NCI-H526 treated with DMSO at 0.1 percent for 48 hours (cell line): ENCODE measurements around the gene NFATC1.

Source experiments
- DNase-seq: peaks from one replicate; lab custom pipeline; 2025; lab: John Stamatoyannopoulos, UW

The NFATC1 gene

DNA sequence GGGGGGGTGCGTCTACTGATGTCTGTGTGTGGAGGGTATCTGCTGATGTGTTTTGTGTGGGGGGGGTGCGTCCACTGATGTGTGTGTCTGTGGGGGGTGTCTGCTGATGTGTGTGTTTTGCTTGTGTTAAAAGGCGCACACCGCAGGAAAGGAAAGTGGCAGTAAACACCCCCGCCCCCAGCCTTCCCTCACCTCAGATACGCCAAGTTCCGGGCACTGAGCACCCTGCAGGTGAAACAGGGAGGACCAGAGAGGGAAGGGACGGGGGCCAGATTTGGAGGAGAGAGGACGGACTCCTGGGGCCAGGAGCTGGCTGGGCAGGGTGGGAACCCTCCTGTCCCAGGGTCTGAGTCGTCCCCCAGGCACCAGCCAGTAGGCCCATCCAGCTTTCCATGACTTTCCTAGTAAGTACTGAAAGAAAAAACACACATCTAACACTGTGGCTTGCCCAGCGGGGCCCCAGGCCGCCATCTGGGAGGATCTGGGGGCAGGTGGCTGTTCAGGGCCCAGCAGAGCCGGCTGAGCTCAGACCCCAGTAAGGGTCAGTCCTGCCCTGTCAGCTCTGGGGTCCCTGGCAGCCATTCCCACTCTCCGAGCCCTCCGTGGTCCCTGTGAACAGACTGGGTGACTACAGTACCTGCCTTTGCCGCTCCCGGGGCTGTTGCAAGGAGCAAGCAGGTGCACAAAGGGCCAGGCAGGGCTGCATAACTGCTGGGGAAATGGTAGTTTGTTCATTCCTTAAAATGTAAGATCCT lies 126.9 kb downstream of the NFATC1 start:
- DNase-seq = no peak

DNA sequence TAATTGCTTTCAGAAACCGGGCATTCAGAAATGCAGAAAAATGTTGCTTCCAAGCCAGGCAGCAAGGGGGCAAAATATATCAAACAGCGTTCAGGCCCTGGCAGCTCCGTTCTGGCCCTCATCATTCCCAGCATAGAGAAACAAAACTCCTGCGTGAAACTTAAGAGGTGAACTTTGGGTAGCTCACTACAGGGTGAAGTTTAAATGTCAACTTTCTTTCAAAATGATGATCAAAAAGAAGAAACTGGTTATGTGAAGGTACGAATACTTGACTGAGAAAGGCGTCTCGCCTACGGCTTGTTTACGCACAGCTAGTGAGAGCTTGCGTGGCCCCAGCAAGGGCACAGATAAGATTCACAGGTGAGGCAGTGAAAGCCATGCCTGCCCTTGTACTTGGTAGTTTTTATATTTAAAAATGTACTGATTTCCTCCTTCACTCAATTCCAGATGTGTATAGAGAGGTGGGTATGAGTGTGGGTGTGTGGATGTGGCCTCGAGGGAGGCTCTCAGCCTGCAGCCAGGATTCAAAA lies 127.5 kb downstream of the NFATC1 start:
- no peak for DNase-seq

DNA sequence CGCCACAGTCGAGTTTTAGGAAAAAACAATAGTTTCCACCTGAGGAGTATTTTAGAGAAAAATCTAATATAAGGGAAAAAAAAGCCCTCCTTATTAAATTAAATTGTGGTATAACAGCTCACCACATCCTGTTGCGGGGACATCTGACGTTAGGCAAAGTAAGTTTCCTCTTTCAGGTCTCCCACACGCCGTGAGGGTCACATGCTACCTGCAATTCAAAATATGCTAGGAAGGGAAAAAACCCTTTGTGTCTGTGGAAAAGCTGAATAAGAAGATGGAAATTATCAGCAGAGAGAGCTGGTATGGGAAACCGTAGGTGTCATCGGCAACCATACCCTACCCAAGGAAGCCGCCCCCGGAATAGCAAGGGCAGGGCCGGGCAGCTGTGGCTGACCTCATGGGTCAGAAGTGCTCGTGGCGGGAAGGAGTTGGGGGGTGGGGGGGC lies 128.0 kb downstream of the NFATC1 start:
- DNase-seq = no peak

DNA sequence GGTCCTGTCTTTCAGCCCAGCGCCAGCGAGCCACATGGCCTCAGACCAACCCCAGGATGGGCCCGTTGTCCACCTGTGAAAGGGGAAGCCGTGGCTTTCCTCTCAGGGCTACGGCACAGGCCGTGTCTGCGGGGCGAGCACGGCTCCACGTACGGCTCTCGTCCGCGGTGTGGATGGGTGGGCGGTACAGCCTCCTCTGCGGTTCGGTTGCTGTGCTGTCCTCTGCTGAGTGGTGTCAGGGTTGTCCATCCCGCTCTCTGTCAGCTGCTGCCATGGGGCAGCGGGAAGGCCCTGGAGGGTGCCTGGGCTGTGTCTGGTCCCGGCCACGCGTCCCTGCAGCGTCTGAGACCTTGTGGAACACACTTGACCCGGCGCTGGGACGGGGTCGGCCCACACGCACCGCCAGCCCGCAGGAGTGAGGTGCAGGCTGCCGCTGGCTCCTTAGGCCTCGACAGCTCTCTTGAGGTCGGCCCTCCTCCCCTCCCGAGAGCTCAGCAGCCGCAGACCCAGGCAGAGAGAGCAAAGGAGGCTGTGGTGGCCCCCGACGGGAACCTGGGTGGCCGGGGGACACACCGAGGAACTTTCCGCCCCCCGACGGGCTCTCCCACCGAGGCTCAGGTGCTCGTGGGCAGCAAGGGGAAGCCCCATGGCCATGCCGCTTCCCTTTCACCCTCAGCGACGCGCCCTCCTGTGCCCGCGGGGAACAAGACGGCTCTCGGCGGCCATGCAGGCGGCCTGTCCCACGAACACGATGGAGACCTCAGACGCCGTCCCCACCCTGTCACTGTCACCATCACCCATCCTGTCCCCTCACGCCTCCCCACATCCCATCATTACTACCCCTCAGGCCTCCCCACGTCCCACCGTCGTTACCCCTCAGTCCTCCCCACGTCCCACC lies 128.7 kb downstream of the NFATC1 start:
- DNase-seq = no peak

DNA sequence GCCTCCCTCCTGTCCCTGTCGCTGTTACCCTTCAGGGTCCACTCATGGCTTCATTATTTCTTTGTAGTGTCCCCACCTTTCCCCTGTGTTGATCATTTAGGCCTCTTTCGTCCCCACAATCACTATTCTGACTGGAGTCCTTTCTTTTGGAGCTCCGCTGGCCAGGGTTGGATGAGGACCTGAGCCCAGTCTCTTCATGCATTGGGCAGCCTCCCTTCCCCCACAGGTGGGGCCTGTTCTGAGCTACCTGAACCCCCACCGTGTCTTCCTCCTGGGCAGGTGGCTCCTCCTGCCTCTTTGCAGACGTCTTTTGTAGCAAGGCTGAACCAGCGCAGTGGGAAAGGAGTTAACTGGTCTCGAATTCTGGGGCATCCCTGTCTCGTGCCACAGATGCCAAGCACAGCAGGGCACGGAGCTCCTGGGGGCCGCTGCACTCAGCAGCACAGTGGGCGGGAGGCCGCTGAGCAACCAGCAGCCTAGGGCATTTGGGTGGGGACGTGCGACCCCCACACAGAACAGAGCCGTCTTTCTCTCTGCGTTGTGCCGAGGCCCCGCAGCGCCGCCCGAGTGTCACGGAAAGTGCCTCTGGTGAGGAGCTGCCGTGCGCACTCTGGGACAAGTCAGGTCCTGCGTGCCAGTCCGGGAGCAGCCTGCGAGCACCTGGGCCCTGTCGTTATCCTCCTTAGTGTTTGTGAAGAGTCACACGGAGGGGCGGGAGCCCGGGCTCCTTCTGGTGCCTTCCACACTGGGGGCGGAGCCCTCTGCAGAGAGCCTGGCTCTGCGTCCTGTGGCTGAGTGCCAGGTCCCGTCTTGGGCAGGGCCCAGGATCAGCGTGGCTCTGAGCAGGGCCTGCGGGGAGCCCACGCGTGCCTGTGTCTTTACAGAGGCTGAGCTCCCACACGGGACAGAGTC lies 130.1 kb downstream of the NFATC1 start:
- peak; percentile 14 for DNase-seq

DNA sequence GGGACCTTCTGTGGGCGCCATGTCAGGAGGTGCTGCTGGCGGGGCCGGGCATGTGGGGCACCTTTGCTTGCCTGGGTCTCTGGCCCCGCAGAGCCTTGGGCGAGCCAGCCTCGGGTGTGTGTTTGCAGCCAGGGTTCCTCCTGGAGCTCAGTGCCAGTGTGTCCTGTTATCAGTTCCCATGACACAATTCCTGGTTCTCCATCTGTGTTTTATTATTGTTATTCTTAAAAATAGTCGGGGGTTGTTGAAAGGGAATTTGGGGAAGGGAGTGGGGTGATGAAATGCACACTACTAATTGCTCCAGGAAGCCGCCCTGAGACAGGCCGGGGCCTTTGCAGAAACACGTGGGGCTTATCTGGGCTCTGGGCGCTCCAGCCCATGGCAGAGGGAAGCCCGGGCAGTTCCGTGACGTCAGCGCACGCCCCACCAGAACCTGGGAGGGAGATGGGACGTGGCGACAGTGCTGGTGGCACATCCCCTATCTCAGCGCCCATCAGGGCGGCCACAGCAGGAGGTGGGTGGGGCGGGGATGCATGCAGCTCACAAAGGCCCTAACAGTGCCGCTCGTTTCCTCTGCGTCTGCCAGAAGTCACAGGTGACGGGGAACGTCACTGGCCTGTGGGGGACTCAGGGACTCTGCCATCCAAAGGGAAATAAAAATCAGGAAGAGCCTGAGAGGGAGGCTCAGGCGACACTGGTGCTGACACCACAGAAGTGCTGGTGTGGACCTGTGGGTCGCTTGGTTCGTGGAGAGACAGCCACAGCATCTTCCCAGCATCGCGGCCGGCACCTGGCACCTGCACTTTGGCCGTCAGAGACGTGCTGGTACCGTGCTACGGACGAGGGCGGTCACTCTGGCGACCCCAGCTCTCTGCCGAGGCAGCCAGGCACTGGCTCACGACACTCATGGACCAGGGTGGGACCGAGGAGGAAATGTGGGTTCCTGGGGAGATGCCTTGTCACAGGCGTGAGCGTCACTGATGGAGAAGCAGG lies 131.0 kb downstream of the NFATC1 start:
- no peak for DNase-seq

DNA sequence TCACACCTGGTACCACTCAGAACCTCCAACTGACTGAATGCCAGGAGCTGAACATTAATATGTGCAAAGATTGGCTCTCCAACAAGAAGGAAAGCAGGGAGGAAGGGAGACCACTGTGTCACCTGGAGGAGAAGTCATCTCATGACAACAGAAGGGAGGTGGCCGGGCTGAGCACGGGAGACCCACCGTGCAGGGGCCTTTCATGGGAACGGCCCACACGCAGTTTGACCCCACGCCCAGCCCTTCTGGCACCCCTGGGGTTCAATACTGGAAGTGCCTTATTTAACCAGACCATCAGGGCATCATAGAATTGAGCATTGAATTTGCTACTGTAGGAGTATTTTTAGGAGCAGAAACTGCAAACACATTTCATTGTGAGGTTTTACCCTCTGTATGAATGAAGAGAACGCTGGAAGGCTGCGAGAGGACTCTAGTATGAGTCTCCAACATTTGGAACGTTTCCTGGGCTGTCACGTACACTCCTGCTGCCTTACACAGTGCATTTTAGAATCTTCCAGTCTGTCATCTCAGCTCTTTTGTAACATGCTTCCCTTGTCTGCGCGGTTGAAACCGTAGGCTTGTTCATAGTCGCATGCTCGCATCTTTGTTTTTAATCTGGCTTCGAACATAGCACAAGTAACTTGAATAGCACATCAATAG lies 132.1 kb downstream of the NFATC1 start:
- peak; percentile 18 for DNase-seq

DNA sequence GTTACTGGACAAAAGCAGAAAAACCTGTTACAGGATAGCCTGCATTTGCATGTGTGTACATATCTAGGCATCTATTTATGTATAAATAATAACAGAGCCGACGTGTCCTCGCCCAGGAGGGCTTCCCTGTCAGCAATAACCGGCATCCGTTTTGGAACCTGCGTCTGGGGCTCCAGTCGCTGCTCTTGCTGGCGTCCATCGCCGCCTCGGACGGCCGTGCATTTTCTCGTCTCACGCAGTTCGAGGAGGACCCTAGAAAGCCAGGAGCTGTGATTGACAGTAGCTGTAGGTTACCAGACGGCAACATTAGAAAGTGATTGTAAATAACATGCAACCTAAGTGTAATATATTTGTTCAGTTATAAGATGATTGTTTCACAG lies 132.6 kb downstream of the NFATC1 start:
- peak; percentile 51 for DNase-seq

DNA sequence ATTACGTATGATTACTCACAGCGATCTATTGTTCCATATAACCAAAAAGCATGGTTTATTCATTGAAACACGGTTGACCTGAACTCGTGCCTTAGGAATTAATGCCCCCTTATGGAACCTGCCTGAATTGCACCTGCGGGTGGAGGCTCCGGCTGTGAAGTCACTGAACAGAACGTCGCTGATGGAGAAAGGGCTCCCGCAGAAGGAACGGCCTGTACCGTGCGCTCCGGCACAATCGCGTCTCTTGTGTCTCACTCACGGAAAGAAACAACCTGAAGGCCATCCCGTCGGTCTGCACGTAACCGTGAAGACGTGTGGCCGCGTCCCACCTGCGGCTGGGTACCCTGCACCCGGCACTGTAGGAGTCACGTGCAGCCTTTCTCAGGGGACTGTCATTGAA lies 133.1 kb downstream of the NFATC1 start:
- DNase-seq = peak; percentile 50

DNA sequence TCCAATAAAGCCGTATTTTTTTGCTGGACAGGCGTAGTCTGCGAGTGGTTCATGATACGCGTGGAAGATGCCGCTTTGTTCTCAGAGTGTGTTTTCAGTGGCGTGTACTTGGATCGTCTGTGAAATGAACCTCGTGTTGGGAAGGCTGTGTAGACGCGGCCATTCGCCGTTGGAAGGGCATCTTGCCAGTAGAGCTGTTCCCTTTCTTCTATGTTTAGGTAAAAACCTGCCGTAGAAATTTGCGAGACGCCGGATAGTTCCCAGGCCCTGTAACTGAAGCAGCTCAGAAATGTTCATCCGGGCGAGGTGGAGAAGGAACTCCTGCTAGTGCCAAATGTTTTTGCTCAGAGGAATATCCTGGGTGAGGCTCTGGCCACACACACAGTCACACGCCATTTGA lies 133.6 kb downstream of the NFATC1 start:
- no peak for DNase-seq

DNA sequence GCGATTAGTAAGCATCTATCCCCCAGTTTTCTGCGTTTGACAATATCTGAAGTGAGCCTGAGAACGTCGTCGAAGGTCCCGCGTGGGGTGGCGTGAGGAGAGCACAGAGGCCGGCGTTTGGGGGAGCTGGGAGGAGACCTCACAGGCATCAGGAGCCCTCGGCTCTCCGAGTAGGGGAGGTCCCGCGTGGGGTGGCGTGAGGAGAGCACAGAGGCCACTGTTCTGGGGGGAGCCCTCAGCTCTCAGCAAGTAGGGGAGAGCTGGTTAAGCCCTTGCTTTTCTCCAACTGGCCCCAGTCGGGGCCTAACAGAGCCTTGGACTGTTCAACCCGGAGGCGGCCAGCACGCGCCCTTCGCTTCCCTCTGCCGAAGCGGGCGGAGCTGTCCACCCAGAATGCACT lies 134.3 kb downstream of the NFATC1 start:
- no peak for DNase-seq

DNA sequence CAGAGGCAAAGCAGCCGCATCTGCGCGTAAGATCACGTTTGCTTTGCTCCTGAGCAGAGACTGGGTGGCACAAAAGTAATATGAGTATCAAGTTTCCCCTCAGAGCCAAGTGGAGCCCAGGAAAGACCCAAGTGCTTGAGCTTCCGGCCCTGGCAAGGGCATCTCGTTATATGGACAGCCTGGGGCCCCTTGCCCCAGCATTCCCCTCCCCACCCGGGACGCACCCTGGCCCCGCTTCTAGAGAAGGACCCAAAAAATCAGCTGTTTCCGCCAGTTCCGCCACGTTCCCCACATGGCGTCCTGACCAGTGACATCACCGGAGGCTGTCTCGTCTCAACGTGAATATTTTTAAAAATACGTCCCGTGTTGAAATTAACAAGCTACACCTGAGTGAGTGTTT lies 135.1 kb downstream of the NFATC1 start:
- no peak for DNase-seq

DNA sequence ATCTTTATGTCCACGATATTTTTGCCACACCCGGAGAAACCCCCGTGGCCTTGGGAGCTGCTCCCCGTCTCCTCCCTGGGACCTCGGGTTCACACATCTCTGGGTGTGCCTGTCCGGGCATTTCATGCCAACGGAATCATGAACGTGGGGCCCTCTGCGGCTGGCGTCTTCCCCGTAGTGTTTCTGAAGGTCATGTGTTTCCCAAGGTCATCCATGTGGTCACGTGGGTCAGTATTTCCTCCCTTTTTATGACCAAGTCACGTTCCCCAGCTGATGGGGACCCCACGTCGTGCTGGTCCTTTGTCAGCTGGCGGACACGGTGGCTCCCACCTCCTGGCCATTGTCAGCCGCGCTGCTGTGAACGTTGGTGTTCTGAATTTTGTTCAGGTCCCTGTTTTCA lies 135.7 kb downstream of the NFATC1 start:
- no peak for DNase-seq

DNA sequence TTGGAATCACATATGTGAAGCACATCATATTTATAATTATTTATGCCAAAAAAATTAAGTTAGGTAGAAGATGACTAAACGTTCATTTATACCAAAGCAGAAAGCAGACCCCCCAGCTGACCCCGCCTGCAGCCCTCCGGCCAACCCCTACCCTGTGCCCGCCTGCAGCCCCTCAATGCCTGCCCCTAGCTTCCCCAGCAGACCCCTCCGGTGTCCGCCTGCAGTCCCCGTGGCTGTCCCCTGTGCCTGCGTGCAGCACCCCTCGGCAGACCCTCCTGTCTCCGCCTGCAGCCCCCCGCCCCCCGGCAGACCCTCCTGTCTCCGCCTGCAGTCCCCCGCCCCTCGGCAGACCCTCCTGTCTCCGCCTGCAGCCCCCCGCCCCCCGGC lies 136.2 kb downstream of the NFATC1 start:
- no peak for DNase-seq

DNA sequence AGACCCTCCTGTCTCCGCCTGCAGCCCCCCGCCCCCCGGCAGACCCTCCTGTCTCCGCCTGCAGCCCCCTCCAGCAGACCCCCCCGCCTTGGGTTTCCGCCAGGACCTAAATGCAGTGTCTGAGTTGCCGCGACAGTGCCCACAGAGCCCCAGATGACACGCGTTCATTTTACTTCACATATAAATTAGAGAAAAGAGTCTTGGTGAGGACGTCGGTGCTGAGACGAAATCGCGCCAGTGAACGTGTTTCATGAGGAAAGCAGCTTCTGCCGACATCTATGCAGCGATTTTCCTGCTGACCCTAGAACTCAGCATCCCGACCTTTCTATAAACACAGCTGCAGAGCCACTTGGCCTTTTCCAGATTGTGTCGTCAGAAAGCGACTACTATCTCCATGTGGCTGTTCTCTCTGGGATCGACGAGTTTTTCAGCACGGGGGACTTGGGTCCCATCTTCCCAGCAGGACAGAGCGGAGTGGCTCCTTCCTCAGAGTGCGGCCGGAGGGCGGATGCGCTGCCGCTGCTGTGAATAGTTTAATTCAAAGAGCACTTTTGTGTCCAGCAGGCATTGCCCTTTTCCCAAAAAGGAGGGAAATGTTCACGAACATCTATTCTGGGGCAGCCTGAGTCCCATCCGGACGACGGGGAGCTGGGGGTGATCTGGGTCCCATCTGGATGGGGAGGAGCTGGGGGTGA lies 136.7 kb downstream of the NFATC1 start:
- DNase-seq = no peak

DNA sequence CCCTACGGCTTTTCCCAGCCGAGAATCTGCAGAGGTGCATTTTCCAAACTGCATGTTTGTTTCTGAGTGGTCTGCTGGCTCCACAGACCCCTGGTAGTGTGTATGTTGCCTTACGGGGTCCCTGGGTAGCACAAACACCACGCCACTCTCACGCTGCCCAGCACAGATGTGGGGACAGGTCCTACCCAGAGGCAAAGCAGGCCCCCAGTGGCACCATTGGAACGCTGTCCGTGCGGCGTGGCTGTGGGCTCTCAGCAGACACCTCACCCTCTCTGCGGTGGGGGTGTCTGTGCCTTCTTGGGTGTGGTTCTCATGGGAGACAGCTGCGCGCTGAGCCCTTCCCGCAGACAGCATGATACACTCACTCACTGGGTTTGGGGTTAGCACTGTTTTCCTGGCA lies 137.4 kb downstream of the NFATC1 start:
- DNase-seq = no peak

DNA sequence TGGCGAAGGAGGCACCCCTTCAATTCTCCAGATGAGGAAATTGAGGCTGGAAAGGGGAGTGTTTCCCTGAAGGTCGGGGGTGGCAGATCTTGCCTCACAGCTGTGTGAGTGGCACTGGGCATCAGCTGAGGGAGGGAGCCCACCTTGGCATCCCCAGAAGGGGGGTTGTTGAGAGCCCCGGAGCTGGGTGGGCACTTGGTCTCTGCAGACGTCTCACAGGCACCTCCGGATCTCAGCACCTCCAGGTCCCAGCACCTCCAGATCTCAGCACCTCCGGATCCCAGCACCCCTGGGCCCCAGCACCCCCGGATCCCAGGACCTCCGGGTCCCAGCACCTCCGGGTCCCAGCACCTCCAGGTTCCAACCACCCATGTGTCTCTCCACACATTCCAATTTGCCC lies 137.9 kb downstream of the NFATC1 start:
- DNase-seq = no peak

DNA sequence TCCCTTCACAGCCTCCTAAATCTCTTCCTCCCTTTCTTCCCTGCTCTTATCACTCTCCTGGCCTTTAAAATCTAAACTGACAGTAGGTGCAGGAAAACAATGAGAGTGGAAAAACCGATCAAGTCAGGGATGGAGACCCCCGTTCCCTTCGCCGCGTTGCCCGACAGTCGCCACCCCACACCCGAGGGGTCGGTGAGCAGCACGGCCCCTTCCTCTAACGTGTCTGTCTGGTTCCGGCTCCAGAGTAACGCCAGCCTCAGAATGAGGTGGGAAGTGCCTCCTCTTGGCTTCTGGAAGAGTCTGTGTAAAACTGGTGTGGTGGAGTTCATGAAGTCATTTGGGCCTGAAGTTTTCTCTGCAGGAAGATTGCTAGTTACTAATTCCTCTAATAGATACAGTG lies 138.6 kb downstream of the NFATC1 start:
- no peak for DNase-seq

DNA sequence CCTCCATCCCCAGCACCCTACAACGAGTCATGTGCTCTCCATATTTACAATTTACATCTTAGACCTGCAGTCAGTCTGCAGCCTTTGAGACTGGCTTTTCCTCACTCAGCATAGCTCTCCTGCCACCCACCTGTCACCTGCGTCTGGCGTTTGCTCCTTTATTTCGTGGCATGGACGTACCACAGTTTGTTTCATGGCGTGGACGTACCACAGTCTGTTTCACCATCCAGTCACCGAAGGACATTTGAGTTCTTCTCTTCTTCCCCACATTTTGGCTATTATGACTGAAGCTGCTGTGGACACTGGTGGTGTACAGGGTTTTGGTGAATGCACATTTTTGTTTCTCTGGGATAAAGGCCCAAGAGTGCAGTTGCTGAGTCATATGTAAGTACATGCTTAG lies 142.0 kb downstream of the NFATC1 start:
- DNase-seq = no peak

DNA sequence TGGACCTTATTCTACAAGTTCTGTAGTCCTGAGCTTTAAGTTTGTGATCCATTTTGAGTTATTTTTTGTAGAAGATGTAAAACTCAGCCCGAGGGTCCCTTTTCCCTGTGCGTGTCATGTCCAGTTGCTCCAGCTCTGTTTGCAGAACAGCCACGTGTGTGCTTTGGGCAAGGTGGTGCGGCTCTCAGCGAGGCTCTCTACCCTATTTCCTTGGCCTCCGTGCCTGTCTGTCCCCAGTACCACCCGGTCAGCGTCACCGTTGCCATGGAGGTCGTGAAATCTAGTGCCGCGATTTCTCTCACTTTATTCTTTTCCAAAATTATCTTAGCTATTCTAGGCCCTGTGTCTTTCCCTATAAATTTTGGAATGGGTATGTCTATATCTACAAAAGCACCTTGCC lies 142.9 kb downstream of the NFATC1 start:
- DNase-seq = no peak
